UCSD-AML1 (cell line): Measurements from ENCODE around the gene LCP2.

ENCODE experiments used
- DNase-seq: peaks from one replicate; lab custom pipeline; 2025; ENCODE audit not compliant: unreplicated experiment; lab: John Stamatoyannopoulos, UW

Gene LCP2

DNA sequence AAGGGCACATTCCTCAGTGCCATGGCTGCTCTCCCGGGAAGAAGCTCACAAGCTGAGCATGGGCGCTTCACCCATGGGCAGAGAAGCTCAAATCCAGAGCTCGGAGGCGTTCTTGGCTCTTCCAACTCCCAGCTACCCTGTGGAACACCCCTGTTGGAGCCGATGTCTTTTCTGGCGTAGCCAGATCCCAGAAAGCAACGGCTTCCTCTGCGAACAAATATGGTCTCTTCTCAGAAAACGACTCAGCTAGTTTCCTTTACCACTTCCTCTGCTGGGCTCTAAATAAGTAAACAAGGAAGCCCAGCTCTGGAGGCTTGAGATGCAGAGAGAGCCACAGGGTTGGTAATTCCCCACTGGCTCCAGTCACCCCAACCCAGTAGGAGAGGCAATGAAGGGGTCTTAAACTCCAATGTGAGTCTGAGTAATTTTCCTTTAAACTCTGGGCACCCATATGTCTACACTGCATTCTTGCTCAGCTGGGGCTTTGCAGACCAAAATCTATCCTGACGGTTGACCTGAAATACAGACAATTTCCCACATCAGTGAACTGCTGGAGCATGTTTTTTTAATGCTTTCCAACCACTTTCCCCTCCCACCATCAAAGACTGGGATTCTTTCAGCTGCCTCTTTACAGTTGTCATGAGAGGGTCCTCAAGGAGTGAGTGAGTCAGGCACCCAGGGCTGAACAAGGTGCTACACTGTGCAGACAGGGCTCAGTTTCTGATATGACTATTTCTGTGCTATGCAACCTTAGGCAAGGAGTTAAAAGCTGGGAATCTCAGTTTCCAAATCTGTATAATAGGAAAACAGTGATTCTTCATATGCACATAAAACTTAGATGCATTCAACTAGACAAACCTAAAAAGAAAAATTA, at the start of gene LCP2:
TSS of gene LCP2 (minus strand) at position 189 of the 874 bp plus-strand sequence. CDS start at position 23, 166 bp downstream.
- peak; percentile 65 for DNase-seq

DNA sequence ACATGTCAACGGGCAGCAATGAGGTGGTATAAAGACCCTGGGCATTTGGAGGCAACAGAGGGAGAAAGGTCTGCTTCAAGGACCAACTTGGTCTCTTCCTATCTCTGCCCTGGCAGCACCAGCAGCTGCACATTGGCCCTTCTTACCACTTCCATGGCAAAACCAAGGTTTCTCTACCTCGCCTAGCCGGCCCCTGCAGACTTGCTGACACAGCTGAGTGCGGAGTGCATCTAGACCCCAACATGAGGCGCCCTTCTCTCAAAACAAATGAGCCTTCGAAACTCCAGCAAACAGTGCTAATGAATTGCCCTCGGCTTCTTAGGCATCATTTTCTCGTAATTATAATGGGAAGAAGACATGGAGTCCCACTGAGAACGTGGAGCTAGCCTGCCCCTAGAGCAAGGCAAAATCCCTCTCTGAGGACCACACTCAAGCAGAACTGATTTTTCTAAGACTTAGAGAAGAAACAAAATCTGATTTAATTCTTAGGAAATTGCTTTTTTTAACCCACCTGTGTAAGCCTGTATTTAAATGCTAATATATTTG, 49.5 kb upstream of the LCP2 start:
- no peak for DNase-seq

DNA sequence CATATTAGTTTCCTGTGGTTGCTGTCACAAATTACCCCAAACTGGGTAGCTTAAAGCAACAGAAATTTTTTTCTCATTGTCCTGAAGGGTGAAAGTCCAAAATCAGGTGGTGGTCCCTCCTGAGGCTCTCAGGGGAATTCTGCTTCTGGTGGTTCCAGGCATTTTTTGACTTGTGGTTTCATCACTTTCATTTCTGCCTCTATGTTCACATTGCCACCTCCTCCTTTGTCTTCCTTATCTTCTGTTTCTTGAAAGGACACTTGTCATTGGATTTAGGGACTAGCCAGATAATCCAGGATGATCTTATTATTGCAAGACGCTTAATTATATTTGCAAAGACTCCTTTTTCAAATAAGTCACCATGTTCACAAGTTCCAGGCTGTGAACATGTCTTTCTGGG, 48.4 kb upstream of the LCP2 start:
- no peak for DNase-seq

DNA sequence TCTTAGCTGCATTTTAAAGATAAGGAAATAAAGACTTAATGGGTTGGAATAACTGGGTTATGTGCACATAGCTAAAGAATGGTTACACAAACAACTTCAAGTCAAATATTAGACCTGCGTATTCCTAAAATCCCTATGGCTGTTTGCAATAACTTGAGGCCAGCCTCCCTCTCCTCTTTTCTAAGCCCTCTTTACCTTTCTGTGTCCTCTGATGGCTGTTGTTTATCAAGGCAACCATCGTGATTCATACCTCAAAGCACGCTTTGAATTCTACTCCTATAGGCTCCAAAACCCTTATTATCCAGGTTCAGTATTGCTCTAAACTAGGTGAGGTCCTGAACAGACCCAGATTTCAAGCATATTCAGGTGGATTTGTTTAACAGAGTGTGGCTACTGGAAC, 45.6 kb upstream of the LCP2 start:
- no peak for DNase-seq

DNA sequence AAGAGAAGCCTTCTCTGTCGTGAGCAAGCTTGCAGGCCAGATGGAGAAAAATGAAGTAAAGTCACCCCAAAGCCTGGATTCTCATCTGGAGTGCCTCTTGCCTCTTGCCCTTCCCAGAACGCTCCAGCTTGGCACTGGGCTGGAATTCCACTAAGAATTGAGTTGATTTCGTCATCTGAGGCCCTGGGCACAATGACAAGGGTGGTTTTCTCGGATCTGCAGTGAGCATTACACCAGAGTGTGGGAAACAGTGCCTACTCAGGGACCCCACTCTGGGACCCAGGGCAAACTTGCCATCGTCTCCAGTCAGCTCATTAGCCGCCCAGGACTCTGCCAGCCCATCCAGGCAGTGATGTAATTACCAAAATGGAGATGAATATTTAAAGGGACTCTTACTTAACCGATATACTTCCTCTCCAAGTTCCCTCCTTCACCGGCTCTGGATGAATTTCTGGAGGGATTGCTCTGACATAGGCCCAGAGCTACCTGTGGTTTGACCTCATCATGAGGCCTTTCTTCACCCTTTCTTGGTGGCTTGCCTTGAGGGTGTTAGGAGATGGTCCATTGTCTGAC, 44.7 kb upstream of the LCP2 start:
- no peak for DNase-seq

DNA sequence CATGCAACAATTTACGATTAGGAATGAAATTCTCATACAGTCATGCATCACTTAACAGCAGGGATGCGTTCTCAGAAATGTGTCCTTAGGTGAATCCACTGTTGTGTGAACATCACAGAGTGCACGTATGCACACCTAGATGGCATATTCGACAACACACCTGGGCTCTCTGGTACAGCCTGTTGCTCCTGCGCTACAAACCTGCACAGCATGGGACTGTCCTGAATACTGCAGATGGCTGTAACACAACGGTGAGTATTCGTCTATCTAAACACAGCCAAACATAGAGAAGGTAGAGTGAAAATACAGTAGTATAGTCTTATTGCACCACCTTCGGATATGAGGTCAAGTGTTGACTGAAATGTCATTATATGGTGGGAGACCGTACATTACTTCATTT, 44.0 kb upstream of the LCP2 start:
- no peak for DNase-seq

DNA sequence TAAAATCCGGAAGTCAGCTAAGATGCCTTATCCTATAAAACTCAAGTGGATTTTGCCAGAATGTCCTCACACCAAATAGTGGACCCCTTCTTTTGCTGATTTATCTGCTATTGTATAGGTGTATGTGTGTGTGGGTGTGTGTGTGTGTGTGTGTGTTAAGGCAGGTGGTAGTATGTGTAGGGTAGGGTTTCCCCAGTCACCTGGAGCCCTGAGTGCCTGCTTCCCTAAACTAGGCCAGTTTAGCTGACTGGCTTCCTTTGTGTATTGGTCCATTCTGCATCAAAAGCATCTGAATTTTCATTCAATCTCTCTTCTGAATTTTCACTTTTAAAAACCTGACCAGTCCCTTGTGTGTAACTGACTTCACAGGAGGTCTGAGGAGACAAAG, 42.2 kb upstream of the LCP2 start:
- no peak for DNase-seq

DNA sequence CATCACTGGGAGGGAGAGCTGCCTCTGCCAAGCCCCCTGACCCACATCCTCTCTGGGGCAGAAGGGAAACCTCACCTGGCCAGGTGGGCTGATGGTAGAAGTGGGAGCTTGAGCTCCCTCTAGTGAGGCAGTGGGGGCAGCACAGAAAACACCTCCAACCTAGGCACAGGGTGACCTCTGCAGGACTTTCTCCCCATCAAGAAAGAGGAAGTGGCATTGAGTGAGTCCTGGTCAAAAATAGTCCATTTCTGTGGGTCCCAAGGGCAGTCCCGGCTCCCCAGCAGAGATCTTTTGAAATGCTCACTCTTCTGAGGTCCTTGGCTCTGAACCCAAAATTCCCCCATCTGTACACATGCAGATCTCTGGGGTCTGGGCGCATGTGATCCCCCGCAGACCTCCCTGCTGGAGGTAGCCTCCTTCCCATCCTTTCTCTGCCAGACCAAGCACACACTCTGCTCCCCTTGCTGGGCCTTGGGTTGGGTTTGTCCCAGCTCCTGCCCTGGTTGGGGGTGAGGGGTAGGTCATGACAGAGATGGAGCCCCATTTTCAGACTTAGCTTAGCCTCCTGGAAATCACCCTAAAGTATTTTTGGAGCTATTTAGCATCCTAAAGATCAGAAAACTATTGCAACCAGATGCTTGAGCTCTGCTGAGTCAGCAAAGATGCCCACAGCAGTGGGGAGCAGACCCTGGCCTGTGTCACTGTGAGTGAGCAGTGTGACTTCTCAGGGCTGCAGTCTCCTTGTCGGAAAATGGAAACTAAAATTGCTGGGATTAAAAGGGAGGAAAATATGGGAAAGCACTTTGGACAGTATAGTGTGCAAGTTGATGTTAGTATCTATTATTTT, 41.6 kb upstream of the LCP2 start:
- DNase-seq = peak; percentile 55

DNA sequence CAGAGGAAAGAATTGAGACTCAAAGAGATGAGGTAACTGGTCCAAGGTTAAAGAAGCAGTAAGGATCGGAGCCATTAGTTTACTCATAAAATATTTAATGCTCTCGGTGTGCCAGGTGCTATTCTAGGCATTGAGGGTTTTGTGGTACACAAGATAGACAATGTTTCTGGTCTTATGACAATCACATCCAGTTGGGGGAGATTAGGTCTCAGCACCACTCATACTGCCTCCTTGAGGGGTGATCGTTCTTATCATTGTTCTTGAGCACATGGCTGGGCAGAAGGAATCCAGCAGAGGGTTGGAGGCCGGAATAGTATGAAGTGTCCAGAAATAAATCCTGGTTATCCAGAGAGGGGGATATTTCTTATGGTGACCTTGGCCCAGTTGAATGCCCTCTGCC, 40.7 kb upstream of the LCP2 start:
- DNase-seq = no peak

DNA sequence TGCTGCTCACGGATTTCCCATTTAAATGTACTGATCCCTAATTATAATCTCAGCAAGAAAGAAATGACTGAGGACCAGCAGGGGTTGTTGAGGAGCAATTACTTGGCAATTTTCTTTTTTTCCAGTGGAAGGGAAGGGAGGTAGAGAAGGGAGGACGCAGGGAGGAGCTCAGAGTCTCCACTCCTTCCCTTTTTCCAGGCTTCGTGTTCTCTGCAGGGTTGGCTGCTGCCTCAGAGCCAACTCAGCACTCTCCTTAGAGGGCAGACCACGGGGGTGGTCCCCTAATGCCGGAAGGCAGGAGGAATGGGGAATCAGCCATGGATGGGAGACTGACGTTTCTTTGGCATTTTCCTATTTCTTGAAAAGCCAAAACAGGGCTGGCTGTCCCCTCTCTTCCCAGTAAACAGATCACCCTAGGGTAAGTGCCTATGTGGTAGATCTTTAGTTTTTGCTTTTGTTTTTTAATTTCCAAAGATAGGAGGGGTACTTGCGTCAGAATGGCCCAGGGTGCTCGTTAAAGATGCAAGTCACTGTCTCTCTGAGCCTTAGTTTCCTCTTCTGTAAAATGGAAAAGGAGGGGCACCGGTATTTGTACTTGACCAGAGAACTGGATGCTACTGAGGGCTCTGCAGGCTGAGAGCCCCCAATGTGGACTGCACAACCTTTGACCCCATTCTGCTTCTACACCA, 39.6 kb upstream of the LCP2 start:
- no peak for DNase-seq

DNA sequence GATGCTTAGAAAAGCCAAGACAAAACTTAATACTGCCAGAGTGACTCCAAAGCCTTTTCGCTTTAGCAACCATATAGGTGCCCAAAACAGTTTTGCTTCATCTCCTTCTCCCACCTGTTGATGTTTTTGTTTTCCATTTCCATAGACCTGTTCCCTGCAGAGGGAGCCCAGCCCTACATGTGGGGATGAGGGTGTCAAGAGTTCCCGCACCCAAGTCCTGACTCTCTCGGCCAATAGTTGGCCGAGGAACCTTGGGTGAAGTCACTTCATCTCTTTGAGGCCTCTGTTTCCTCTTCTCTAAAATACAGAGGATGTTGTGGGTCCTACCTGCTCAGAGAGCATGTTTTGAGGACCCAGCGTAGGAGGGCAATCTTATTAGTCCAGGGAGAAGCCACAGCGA, 38.5 kb upstream of the LCP2 start:
- DNase-seq = no peak

DNA sequence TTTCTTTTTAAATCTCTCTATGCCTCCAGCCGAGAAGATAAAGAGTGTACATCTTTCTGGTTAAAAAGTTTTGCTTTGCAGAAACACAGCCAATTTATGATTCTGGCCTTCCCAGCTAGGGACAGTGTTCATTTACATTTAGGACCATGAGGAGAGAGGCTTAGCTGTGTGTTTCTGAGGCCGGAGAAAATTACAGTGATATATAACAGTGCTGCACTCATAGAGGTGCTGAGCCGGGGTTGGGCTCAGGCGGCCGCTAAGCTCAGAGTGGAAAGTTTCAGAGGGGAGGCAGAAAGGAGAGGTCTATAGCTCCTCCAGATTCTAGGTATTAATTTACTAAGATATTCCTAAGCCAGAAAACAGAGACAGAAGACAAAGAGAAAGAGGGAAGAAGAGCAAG, 37.0 kb upstream of the LCP2 start:
- DNase-seq = no peak

DNA sequence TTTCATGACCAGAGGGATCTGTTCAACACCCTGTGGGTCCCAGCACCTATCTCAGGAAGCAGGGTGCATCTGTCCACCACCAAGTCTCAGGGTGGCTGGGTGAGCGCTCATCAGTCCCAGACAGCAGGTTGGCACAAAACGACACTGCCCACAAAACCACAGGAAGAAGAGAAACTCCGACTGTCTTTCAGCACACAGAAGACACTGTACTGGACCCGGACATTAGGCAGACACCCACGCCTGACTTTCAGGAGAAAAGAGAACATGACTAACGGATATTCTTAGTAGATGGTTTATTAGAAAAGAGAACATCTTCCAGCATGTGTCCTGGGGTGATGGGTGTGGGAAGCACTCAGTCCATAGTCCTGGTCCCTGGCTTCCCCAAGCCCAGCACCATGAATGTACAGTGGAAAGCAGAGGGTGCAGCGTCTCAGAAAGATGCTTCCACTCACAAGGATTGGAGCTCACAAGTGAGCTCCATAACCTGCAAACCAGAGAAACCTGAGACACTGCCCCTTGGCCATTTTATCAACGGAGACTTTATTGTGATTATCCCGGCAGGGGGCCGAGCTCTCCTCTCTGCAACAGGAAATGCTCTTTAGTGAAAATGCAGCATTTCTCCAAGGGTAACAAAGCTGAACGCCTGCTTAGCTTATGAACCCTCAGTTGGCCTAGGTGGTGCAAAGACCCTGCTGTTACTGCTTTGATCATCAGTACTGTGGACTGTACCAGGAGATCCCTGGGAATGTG, 35.8 kb upstream of the LCP2 start:
- DNase-seq = peak; percentile 43

DNA sequence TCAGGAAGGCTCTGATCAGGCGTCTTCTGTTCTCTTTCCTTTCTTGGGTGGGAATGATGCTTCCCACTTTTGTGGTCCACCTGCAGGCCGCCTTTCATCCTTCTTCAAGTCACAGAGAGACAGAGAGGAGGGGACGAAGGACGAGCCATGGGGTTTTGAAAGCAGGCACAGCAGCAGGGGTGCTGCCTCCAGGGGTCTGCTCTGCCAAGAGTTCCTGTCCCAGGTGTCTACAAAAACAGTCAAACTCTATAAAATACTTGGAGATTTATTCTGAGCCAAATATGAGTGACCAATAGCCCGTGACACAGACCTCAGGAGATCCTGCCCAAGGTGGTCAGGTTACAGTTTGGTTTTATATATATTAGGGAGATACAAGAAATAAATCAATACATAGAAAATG, 34.5 kb upstream of the LCP2 start:
- no peak for DNase-seq

DNA sequence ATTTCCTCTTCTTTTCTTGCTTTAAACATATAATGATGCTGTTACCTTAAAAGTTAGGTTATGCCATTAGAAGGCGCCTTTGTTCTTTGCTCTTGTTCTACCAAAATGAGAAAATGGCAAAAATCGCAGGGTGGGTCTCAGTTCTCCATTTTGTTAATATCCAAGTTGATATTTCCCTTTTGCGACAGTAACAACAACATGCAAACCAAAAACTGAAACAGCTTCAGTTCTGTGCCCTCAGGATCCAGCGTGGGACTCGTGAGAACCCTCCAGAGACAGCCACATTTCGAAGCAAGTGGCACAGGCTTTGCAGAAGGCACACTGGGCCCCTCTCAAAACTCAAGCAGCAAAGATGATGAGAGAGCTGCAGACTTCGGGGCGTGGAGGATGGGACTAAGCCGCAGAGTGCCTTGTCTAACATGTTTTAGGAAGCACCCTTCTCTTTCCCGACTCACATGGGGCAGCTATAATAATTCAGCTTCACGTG, 33.0 kb upstream of the LCP2 start:
- DNase-seq = peak; percentile 63

DNA sequence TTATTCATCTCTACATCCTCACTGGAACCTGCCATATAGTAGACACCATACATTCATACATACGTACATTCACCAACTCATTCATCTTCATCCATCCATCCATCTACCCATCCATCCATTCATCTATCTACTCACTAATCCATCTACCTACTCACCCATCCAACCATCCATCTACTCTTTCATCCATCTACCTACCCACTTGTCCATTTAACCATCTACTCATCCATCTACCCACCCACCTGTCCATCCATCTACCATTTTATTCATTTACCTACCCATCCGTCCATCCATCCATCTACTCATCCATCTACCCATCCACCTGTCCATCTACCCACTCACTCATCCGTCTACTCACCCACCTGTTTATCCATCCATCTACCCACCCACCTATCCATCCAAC, 31.9 kb upstream of the LCP2 start:
- no peak for DNase-seq

DNA sequence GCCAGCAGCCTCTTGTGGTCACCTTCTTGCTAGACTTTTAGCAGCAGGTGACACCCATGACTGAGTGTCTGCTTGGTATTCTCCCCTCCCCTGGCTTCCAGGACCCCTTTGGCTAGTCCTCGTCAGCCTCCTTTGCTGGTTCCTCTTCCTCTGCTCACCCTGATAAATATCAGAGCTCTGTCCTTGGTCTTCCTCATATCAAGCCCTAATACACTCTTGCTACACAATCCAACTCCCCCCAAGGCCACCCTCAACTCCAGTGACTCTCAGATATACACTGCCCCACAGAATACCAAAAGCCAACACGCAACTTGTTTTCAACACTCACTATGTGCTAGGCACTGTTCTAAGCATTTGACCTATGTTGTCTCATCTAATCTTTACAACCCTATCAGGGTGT, 30.3 kb upstream of the LCP2 start:
- DNase-seq = no peak

DNA sequence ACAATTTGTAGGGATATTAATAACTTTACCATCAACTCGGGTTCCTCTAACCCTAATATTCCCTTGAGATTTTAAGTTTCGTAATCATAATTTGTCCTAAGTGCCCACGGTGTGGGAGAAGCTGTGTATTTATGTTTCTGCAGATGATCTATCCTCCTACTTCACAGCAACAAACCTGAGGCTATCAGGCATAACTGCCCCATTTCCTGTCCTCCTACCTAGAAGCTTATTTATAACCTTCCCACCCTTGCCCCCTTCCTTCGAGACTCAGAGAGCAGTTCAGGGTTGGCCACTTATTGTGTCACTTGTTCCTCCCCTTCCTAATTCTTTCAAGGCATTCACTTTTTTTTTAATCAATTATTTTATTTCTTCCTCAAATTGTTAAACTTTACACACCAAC, 29.6 kb upstream of the LCP2 start:
- no peak for DNase-seq

DNA sequence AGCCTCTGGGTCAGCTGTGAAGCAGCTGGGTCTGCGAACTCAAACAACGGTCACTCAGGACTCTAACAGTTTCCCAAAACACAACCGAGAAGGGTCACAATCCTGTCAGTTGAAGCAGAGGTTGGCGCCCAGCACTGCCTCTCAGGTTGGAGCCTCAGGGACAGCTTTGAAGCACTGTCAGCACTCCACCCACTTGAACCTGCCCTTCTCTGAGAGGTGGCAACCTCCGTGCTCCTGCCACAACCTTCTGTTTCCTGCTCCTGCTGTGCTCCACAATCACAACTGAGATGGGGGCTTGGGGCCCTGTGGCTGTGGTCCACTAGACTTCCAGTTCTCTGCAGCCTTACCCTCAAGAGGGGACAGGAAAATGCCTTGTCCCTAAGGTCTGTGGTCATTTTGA, 21.7 kb upstream of the LCP2 start:
- DNase-seq = no peak

DNA sequence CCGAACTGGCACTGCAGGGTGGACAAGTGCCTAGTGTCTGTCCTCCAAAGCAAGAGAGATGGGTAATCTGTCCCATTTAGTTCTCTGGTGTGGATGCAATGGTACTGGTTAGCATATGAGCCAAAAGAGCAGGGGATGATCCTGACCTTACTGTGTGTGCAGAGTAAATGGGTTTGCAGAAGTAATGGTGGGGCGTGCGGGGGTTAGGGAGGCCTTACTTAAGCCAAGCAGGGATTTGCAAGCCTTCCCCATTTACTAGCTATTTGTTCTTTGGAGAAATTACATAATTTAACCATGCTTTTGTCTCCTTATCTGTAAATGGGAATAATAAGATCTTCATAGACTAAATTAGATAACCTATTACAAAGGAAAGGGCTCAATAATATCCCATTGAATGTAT, 19.9 kb upstream of the LCP2 start:
- no peak for DNase-seq
